Activated T-cell treated with anti-CD3 and anti-CD28 coated beads for 1 hour (primary cell): ENCODE results near the gene NCR3LG1.
"Not testable (repeated sequence)": the region's sequence is repeated elsewhere in the genome, so short reads cannot be mapped to it uniquely, and the experiment has no call there.

Experiments used
- DNase-seq: peaks from one replicate; pipeline ENCODE4 v3.0.0-alpha.2; 2020; ENCODE audit warnings: low read depth

The NCR3LG1 gene

GRCh38 chr11:17410606-17411379 is 59.2 kb downstream of the NCR3LG1 start:
- no peak for DNase-seq

GRCh38 chr11:17411418-17411817 is 59.8 kb downstream of the NCR3LG1 start:
- no peak for DNase-seq

- DNase-seq: no peak
Measured at GRCh38 chr11:17412488-17413180, 61.0 kb downstream of the NCR3LG1 start.

DNA sequence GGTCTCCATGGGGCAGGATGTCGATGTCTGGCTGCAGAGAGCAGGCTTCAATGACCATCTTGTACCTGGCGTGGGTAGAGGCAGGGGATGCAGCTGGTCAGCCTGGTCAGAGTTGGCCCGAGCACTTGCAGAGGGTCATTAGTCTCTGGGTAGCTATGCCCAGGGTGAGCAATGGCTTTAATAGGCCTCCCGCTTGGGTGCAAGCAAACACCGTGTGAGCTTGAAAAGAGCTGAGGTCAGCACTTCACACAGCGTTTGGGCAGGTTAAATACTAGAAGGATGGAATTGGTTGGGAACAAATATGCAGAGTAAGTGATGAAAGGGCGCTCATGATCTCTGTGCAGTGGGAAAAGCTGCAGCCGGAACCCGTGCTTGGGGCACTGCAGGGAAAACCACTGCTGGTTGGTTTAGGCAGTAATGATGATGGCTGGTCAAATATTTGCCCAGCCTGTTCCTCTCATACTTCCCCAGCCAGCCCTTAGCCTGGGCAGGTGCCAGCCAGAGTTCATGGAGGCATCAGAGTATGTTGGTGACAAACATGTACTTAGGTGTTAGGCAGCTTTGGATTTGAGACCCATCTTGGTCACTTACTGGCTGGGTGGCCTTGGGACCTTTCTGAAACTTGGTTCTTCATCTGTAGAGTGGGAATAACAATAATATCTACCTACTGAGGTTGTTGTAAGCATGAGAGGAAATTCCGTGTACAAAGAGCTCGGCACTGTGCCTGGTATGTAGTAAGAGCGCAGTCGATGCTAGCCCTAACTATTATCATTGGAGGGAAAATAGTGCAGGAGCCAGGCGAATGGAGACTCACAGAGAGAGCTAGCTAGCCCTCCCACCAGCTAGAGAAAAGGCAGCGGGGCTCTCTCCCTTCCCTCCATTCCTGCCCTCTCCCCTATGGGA is 62.1 kb downstream of the NCR3LG1 start:
- DNase-seq: no peak

- DNase-seq: no peak
Measured at GRCh38 chr11:17414317-17414737, 62.7 kb downstream of the NCR3LG1 start.

DNA sequence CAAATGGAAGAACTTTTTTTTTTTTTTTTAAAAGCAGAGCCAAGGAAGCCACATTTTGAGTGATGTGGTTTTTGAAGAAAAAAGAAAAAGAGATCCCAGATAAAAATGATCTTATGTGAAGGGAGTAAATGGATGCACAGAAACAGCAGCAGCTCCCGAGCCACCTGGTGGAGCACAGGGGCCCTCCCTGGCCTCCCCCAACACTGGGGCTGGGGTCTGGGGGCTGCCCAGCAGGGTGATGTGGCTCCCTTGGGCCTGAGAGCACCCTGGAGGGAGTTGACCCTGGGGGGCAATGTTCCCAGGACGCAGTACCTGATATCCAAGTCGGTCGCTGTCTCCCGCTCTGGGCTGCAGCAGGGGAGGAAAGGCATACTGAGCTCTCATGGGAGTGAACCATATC is 63.4 kb downstream of the NCR3LG1 start:
- no peak for DNase-seq

DNA sequence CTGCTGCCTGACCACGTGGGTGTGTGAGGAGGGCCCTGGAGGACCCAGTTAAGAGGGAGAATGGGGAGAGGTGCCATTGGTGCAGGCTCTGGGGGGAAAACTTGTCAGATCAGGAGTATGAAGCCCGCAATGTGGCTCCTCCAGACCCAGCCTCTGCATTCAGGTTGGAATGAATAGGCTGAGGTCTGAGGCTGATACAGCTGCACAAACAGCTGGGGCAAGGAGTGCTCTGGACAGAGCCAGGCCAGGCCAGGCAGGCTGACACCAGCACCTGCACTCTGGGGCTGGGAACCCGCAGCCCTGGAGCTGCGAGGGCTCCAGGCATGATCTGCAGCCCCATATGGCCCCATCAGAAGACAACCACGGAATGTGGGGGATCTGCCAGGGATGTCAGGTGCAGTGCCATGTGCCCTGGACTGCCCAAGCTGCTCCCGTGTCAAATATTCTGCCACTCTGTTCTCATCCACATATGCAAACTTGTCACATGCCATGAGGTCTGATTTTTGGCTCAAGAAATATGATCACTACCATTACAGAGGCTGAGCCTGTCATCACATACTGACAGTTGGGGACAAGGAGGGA is 64.0 kb downstream of the NCR3LG1 start:
- DNase-seq: no peak

DNA sequence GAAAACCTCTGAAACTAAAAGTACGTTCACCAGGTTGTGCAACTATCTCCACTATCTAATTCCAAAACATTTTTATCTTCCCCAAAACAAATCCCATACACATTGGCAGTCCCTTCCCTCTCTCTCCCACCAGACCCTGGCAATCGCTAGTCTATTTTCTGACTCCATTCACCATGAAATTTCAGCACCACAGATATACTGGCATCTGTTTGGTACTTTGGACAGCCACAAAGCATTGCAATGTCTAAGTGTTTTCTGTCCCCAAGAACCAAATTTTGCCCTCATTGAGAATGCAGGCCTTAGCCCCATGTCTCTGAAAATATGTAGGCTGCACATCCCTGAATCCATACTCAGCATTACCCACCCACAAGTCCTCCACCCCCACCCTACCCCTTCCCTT is 64.9 kb downstream of the NCR3LG1 start:
- DNase-seq: no peak

GRCh38 chr11:17418444-17419081 is 67.0 kb downstream of the NCR3LG1 start:
- DNase-seq: no peak

DNA sequence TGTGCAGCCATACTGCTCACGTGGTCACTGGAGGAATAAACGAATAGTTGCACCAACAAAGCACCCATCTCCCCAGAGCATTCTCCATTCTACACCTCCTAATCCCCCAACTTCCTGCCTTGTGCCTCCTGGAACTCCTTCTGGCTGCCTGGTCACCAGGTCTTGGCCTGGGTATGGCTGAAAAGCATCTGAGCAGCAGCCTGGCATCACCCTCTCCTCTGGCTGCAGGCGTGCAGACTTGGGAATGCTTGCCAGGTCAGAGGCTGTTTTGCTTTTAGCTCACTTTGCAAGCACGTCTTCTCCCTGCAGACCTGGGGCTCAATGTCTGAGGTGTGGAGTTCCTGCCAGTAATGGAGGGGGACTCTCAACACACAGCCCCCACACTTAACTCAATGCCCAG is 70.2 kb downstream of the NCR3LG1 start:
- DNase-seq: no peak

- DNase-seq: no peak
Measured at GRCh38 chr11:17423533-17424310, 72.1 kb downstream of the NCR3LG1 start.

GRCh38 chr11:17426233-17426632 is 74.6 kb downstream of the NCR3LG1 start:
- not testable (repeated sequence) for DNase-seq
